Brain microvascular endothelial cell (primary cell): ENCODE data around the gene WNT2.

Experiments used
- DNase-seq: peaks from one replicate; pipeline ENCODE4 v3.0.0-alpha.2; 2020
- H3K27ac ChIP-seq: fragments of 250-450 bp; sonication (Bioruptor Pico); 2 replicates; pipeline ENCODE4 v1.5.1; 2020; ENCODE audit warnings: mild to moderate bottlenecking, moderate library complexity
- H3K27me3 ChIP-seq: fragments of 250-450 bp; sonication (Bioruptor Pico); replicated peaks from 2 replicates; pipeline ENCODE4 v1.5.1; 2020; ENCODE audit warnings: mild to moderate bottlenecking
- H3K36me3 ChIP-seq: fragments of 250-450 bp; sonication (Bioruptor Pico); replicated peaks from 2 replicates; pipeline ENCODE4 v1.5.1; 2020; ENCODE audit warnings: mild to moderate bottlenecking
- H3K4me3 ChIP-seq: 2 replicates; pipeline ENCODE4 v1.5.1; 2011; ENCODE audit warnings: low read depth, mild to moderate bottlenecking, control low read depth, low read length, moderate library complexity
- CTCF ChIP-seq: IDR thresholded peaks from 2 replicates; pipeline ENCODE4 v1.5.1; 2011; ENCODE audit warnings: low read depth, mild to moderate bottlenecking, moderate library complexity, low read length, control low read depth, inconsistent platforms; ENCODE audit errors: missing control alignments
- in situ Hi-C: cut with HindIII; loops from 2 replicates; pipeline ENCODE4 v1.10.0; 2017; ENCODE audit warnings: low sequenced_read_pairs, low pct_ligation_motif_present

The WNT2 gene

GRCh38 chr7:117297606-117298005, 25.3 kb downstream of the WNT2 start:
- H3K27me3 ChIP-seq = no peaks in the 10 kb centered on the region
- in situ Hi-C loops = no loop called here
- no peak for DNase-seq
- no peaks in the 10 kb centered on the region for H3K36me3 ChIP-seq
- no peak overlapping the region for H3K27ac ChIP-seq
- no peak overlapping the region for H3K4me3 ChIP-seq
- TF ChIP-seq CTCF = no peak

- no peak for TF ChIP-seq CTCF
- Histone ChIP-seq H3K27ac (no peak overlapping the region), H3K36me3 (no peaks in the 10 kb centered on the region), H3K4me3 (no peak overlapping the region), H3K27me3 (no peaks in the 10 kb centered on the region)
- in situ Hi-C loops = no loop called here
- no peak for DNase-seq
Measured at GRCh38 chr7:117296066-117296465, 26.8 kb downstream of the WNT2 start.

- H3K4me3 ChIP-seq = no peak overlapping the region
- H3K27me3 ChIP-seq = no peaks in the 10 kb centered on the region
- no peak for DNase-seq
- no peak for TF ChIP-seq CTCF
- H3K27ac ChIP-seq = no peak overlapping the region
- no peaks in the 10 kb centered on the region for H3K36me3 ChIP-seq
- in situ Hi-C loops = no loop called here
Measured at GRCh38 chr7:117285826-117286225, 37.0 kb downstream of the WNT2 start.

- in situ Hi-C loops = no loop called here
- DNase-seq = no peak
- no peak overlapping the region for H3K27ac ChIP-seq
- TF ChIP-seq CTCF = no peak
- no peaks in the 10 kb centered on the region for H3K36me3 ChIP-seq
- no peaks in the 10 kb centered on the region for H3K27me3 ChIP-seq
- H3K4me3 ChIP-seq = no peak overlapping the region
Measured at GRCh38 chr7:117284692-117285091, 38.2 kb downstream of the WNT2 start.

GRCh38 chr7:117283779-117284178, 39.1 kb downstream of the WNT2 start:
- DNase-seq = no peak
- Histone ChIP-seq H3K27ac (peak overlapping the region; percentile 83), H3K27me3 (no peaks in the 10 kb centered on the region), H3K4me3 (no peak overlapping the region), H3K36me3 (no peaks in the 10 kb centered on the region)
- in situ Hi-C loops = no loop called here
- no peak for TF ChIP-seq CTCF

GRCh38 chr7:117283371-117283770, 39.5 kb downstream of the WNT2 start:
- in situ Hi-C loops = no loop called here
- Histone ChIP-seq H3K27me3 (no peaks in the 10 kb centered on the region), H3K27ac (peak overlapping the region; percentile 83), H3K4me3 (no peak overlapping the region), H3K36me3 (no peaks in the 10 kb centered on the region)
- DNase-seq = peak; percentile 92
- TF ChIP-seq CTCF = no peak
